GM12878 (cell line): Measurements from ENCODE around the gene RAD51B. TPM values are rescaled to one million over a fixed set of nuclear protein-coding genes. Genes with fewer than 3 reads are reported as not detected.

Source experiments
- ATAC-seq: fragments of 200-7000 bp; cut with Tn5 transposase; 3 replicates; pipeline ENCODE4 v1.9.1; 2020; ENCODE audit warnings: mild to moderate bottlenecking, moderate library complexity
- BruUV-seq: library from RNA; stranded (reverse); fragments of 400-500 nt; replicated peaks from 2 replicates; lab custom pipeline; 2021; lab: Mats Ljungman, UMichigan
- CTCF ChIA-PET: fragments of 300-600 bp; sonication (Branson Sonifier 250); formaldehyde crosslinking; extraction: SDS; loops from one replicate; lab custom pipeline; 2021; ENCODE audit warnings: inconsistent platforms; lab: Yijun Ruan, JAX
- POLR2A ChIA-PET: fragments of 350-600 bp; formaldehyde crosslinking; extraction: SDS; loops from one replicate; lab custom pipeline; 2021; ENCODE audit warnings: inconsistent platforms; lab: Charles Lee
- RAD21 ChIA-PET: fragments of 300-600 bp; sonication (Branson Sonifier 250); formaldehyde crosslinking; loops from one replicate; lab custom pipeline; 2023; ENCODE audit warnings: antibody characterized with exemption; ENCODE audit not compliant: unreplicated experiment; lab: Charles Lee
- SMC1A ChIA-PET: fragments of 300-600 bp; sonication (Branson Sonifier 250); formaldehyde crosslinking; loops from one replicate; lab custom pipeline; 2023; ENCODE audit not compliant: unreplicated experiment, uncharacterized antibody; lab: Charles Lee
- DNase-seq: peaks from one replicate; pipeline ENCODE4 v3.0.0-alpha.2; 2011; ENCODE audit warnings: low read depth, low spot score
- FAIRE-seq: peaks from 3 replicates; lab custom pipeline; 2011; peaks lifted over from hg19 to GRCh38; lab: Jason Lieb, UNC
- H2AFZ ChIP-seq: 2 replicates; pipeline ENCODE4 v1.6.0; 2011; ENCODE audit warnings: low read depth, low read length, control low read depth; ENCODE audit not compliant: control insufficient read depth
- H3K27ac ChIP-seq: 2 replicates; pipeline ENCODE4 v1.5.1; 2011; ENCODE audit warnings: control low read depth; ENCODE audit not compliant: control insufficient read depth, insufficient read depth
- H3K27me3 ChIP-seq, 2 experiments: replicated peaks in 1 of 2; 2 replicates each; pipeline versions ENCODE4 v1.6.0 to v1.6.1; 2011; ENCODE audit warnings: low read length in 1 of 2; ENCODE audit not compliant: control insufficient read depth in 2 of 2, insufficient read depth in 2 of 2
- H3K36me3 ChIP-seq, 2 experiments: 2 replicates each; pipeline ENCODE4 v1.5.1; 2011; ENCODE audit warnings: low read length in 1 of 2; ENCODE audit not compliant: control insufficient read depth in 2 of 2, insufficient read depth in 2 of 2
- H3K4me1 ChIP-seq: 2 replicates; pipeline ENCODE4 v1.6.1; 2011; ENCODE audit warnings: mild to moderate bottlenecking, low read length, moderate library complexity, mixed read lengths; ENCODE audit not compliant: control insufficient read depth, insufficient read depth
- H3K4me2 ChIP-seq: 2 replicates; pipeline ENCODE4 v1.6.0; 2011; ENCODE audit warnings: control low read depth; ENCODE audit not compliant: control insufficient read depth, insufficient read depth
- H3K4me3 ChIP-seq: fragments of 200-600 bp; sonication (generic); 2 replicates; pipeline ENCODE4 v1.5.1; 2016
- H3K79me2 ChIP-seq: 2 replicates; pipeline ENCODE4 v1.6.0; 2011; ENCODE audit warnings: low read length; ENCODE audit not compliant: control insufficient read depth, insufficient read depth
- H3K9ac ChIP-seq: 2 replicates; pipeline ENCODE4 v1.8.0; 2011; ENCODE audit warnings: low read length, control low read depth, mixed read lengths; ENCODE audit not compliant: control insufficient read depth, insufficient read depth
- H3K9me3 ChIP-seq: replicated peaks from 3 replicates; pipeline ENCODE4 v1.5.1; 2011; ENCODE audit warnings: mild to moderate bottlenecking, low read length; ENCODE audit not compliant: control insufficient read depth, insufficient read depth
- H4K20me1 ChIP-seq: 2 replicates; pipeline ENCODE4 v1.6.0; 2011; ENCODE audit not compliant: control insufficient read depth, insufficient read depth
- EP300 ChIP-seq, 2 experiments: fragments of 150-350 bp in 1 of 2; IDR thresholded peaks; 2 replicates each; pipeline ENCODE4 v1.6.1; 2011 to 2012; ENCODE audit warnings: low read depth in 2 of 2, low read length in 2 of 2, borderline replicate concordance in 1 of 2, improper control_type of control experiment in 1 of 2, inconsistent platforms in 1 of 2; ENCODE audit not compliant: control insufficient read depth in 1 of 2
- ETV6 ChIP-seq, 2 experiments: fragments of 450-650 bp in 1 of 2; IDR thresholded peaks in 1 of 2; conservative IDR thresholded peaks in 1 of 2; 2 replicates each; pipeline ENCODE4 v1.6.1; 2014; ENCODE audit warnings: antibody characterized with exemption in 1 of 2, borderline replicate concordance in 1 of 2, low read depth in 1 of 2, mild to moderate bottlenecking in 1 of 2, moderate library complexity in 1 of 2
- HDAC6 ChIP-seq: fragments of 200-600 bp; sonication (generic); IDR thresholded peaks from one replicate; pipeline ENCODE4 v1.8.0; 2017; ENCODE audit warnings: antibody characterized with exemption; ENCODE audit not compliant: unreplicated experiment
- NR2C2 ChIP-seq: IDR thresholded peaks from 2 replicates; pipeline ENCODE4 v1.6.1; 2011; ENCODE audit warnings: borderline replicate concordance, low read depth; ENCODE audit not compliant: control insufficient read depth, insufficient read length
- POLR2AphosphoS2 ChIP-seq: IDR thresholded peaks from 2 replicates; pipeline ENCODE4 v1.6.1; 2011; ENCODE audit warnings: low read depth, mild to moderate bottlenecking, low read length, improper control_type of control experiment, moderate library complexity
- SIX5 ChIP-seq: IDR thresholded peaks from 2 replicates; pipeline ENCODE4 v1.6.1; 2011; ENCODE audit warnings: mild to moderate bottlenecking, low read depth, low read length, moderate library complexity; ENCODE audit not compliant: severe bottlenecking
- SREBF2 ChIP-seq: IDR thresholded peaks from 2 replicates; pipeline ENCODE4 v1.6.1; 2012; ENCODE audit warnings: mild to moderate bottlenecking, low read length
- TCF12 ChIP-seq: IDR thresholded peaks from 2 replicates; pipeline ENCODE4 v1.6.1; 2011; ENCODE audit warnings: low read depth, mild to moderate bottlenecking, low read length
- TCF7 ChIP-seq: IDR thresholded peaks from 2 replicates; pipeline ENCODE4 v1.6.1; 2014; ENCODE audit warnings: antibody characterized with exemption, borderline replicate concordance
- USF1 ChIP-seq: IDR thresholded peaks from 2 replicates; pipeline ENCODE4 v1.6.1; 2011; ENCODE audit warnings: borderline replicate concordance, low read depth, mild to moderate bottlenecking, moderate library complexity, mixed read lengths, low read length; ENCODE audit not compliant: insufficient read depth; ENCODE audit errors: extremely low read length
- YBX1 ChIP-seq: fragments of 450-650 bp; IDR thresholded peaks from 2 replicates; pipeline ENCODE4 v1.6.1; 2016; ENCODE audit warnings: antibody characterized with exemption
- YY1 ChIP-seq: IDR thresholded peaks from 2 replicates; pipeline ENCODE4 v1.6.1; 2011; ENCODE audit warnings: low read depth, mild to moderate bottlenecking, low read length
- ZZZ3 ChIP-seq: IDR thresholded peaks from 2 replicates; pipeline ENCODE4 v1.6.1; 2011; ENCODE audit warnings: low read depth; ENCODE audit not compliant: control insufficient read depth, insufficient read length
- WGBS: methylation state at CpG from one replicate; pipeline ENCODE4 v1.1.6; 2016; ENCODE audit warnings: low lambda C conversion rate; ENCODE audit not compliant: insufficient replicate concordance, insufficient coverage; ENCODE audit errors: missing lambda C conversion rate; 5-methylcytosine and 5-hydroxymethylcytosine counted together
- in situ Hi-C: fragments of 300-500 bp; cut with MboI; formaldehyde crosslinking; loops from 9 replicates; pipeline ENCODE4 v1.14.3; 2018; ENCODE audit warnings: mixed read lengths
- intact Hi-C: fragments of 100-400 bp; cut with micrococcal nuclease; formaldehyde crosslinking; loops from one replicate; pipeline ENCODE4 v1.14.2; 2022; ENCODE audit not compliant: unreplicated experiment
- polyA plus RNA-seq, 11 experiments: library from polyadenylated mRNA; depleted of rRNA in 4 of 11; unstranded in 6 of 11; stranded (reverse) in 5 of 11; fragments of >200 nt; fragmentation: Nextera tagmentation in 4 of 11; fragmentation: Illumina TruSeq in 1 of 11; extraction: Ambion mirVana in 4 of 11; extraction: Trizol in 1 of 11; gene quantifications; 1 replicate in 1 of 11; 2 replicates in 10 of 11; pipeline versions ENCODE4 v1.2.1 to v1.2.3, GENCODE V29; 2011 to 2016; ENCODE audit warnings: inconsistent platforms in 2 of 11, missing spikeins in 2 of 11, low read depth in 1 of 11
- total RNA-seq, 4 experiments: library from RNA; depleted of rRNA in 3 of 4; stranded (reverse); fragments of >200 nt in 3 of 4; fragmentation: Illumina TruSeq in 1 of 4; extraction: Trizol in 1 of 4; gene quantifications; 2 replicates each; pipeline versions ENCODE4 v1.2.1 to v1.2.3, GENCODE V29; 2013 to 2021
- TF ChIP-seq, protein P1 (sequence below): fragments of 150-350 bp; IDR thresholded peaks from 2 replicates; pipeline ENCODE4 v1.6.1; 2016; ENCODE audit warnings: low read depth, low read length

The RAD51B gene
- total and polyA plus RNA-seq, 10 of the 15 experiments (the other 5 are each of a cell fraction or from before 2014, with no cell fraction given), result 9.8 to 26.8 (median 21.3) TPM

DNA sequence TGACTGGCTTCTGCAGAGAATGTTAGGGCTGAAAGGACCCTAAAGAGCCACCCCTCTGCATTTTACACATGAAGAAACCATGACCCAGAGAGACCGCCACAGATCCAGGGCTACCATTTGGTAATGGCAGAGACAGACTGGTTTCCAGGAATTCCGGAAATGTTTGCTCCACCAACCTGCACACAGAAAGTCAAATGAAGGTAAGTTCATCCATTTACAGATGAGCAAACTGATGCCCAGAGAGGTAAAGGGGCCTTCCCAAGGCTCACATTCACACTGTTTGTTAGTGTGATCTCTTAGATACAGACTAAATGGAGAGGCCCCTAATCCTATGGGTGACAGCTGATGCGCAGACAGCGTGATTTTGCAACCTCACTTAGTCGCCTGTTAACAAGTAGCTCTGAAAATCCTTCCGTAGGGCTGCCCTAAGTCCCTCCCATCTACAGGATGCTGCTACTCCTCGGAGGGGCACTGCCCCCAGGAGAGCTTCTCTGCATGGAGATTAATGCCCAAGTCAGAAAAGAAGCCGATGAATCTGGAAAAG, 939.5 kb downstream of the RAD51B start (continued):
- TF ChIP-seq, protein P1, sequence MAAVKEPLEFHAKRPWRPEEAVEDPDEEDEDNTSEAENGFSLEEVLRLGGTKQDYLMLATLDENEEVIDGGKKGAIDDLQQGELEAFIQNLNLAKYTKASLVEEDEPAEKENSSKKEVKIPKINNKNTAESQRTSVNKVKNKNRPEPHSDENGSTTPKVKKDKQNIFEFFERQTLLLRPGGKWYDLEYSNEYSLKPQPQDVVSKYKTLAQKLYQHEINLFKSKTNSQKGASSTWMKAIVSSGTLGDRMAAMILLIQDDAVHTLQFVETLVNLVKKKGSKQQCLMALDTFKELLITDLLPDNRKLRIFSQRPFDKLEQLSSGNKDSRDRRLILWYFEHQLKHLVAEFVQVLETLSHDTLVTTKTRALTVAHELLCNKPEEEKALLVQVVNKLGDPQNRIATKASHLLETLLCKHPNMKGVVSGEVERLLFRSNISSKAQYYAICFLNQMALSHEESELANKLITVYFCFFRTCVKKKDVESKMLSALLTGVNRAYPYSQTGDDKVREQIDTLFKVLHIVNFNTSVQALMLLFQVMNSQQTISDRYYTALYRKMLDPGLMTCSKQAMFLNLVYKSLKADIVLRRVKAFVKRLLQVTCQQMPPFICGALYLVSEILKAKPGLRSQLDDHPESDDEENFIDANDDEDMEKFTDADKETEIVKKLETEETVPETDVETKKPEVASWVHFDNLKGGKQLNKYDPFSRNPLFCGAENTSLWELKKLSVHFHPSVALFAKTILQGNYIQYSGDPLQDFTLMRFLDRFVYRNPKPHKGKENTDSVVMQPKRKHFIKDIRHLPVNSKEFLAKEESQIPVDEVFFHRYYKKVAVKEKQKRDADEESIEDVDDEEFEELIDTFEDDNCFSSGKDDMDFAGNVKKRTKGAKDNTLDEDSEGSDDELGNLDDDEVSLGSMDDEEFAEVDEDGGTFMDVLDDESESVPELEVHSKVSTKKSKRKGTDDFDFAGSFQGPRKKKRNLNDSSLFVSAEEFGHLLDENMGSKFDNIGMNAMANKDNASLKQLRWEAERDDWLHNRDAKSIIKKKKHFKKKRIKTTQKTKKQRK, result no peak
- TF ChIP-seq ZZZ3 (no peak), YBX1 (no peak), ETV6 (conservative IDR thresholded peaks at IDR 0.05 in 1 of 2, IDR thresholded peaks at IDR 0.05 in 1 of 2; ENCODE audit: borderline replicate concordance in 1 of 2, low read depth in 1 of 2) (no peak)

DNA sequence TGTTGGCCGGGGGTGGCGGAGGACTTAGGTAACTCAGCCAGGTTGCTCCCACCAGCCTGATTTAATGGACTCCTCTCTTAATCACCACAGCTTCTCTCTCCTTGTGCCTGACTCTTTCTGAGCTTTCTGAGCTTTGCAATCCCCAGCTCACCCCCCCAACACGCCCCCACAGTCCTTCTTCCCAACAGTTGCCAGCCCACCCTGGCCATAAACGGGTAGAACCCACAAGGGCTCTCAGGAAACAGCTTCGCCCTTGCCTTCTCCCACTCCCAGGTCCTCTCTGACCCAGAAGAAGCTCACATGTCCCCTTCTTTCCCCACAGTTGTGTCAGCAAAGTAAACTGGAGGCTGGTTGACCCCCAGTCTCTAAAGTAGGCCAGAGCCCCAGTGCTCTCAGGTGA, 940.4 kb downstream of the RAD51B start:
- Histone ChIP-seq H3K4me3 (no peak overlapping the region), H3K9ac (no peak overlapping the region), H3K4me1 (no peaks in the 10 kb centered on the region), H4K20me1 (no peaks in the 10 kb centered on the region), H3K4me2 (no peak overlapping the region), H3K79me2 (no peaks in the 10 kb centered on the region), H3K36me3 (no peaks in the 10 kb centered on the region), H3K27me3 (no peaks in the 10 kb centered on the region), H3K9me3 (no peaks in the 10 kb centered on the region), H2AFZ (no peak overlapping the region), H3K27ac (no peak overlapping the region)
- in situ Hi-C loops (no loop called here), intact Hi-C loops (no loop called here)
- DNase-seq (no peak), FAIRE-seq (no peak), ATAC-seq (no peak)
- ChIA-PET RAD21 (no interaction called here), CTCF (interaction anchor here (1.5 kb wide), 1 partner anchor 30 kb away, joined by 3 read pairs; no protein-coding TSS in a partner anchor), POLR2A (interaction anchor here (0.7 kb wide), 1 partner anchor 13 kb away, joined by 10 read pairs; no protein-coding TSS in a partner anchor), SMC1A (interaction anchor here (0.7 to 1.2 kb wide), 4 partner anchors 19 to 84 kb away, joined by 3 read pairs; no protein-coding TSS in a partner anchor)
- 55% methylated on average over 5 of the region's 5 CpGs for WGBS
- no TSS peak for BruUV-seq
- no peak for TF ChIP-seq TCF12
- TF ChIP-seq HDAC6, result no peak
- TF ChIP-seq POLR2AphosphoS2, result no peak
- no peak for TF ChIP-seq SREBF2
- TF ChIP-seq USF1, result no peak
- no peak for TF ChIP-seq YY1
- TF ChIP-seq TCF7, result no peak
- no peak for TF ChIP-seq NR2C2
- no peak for TF ChIP-seq EP300 (IDR thresholded peaks at IDR 0.05; ENCODE audit: borderline replicate concordance in 1 of 2, control insufficient read depth in 1 of 2, low read depth in 2 of 2, low read length in 2 of 2)
- TF ChIP-seq, protein P1, result no peak
- no peak for TF ChIP-seq SIX5
